H9 (cell line): Measurements from ENCODE around the gene IPO13. TPM values are rescaled to one million over a fixed set of nuclear protein-coding genes. Genes with fewer than 3 reads are reported as not detected.

ENCODE experiments used
- DNase-seq: peaks from one replicate; pipeline ENCODE4 v3.0.0-alpha.2; 2017
- H2AFZ ChIP-seq: one replicate; pipeline ENCODE4 v1.6.1; 2013; ENCODE audit warnings: mild to moderate bottlenecking, low read length, control low read depth, moderate library complexity
- H2AK5ac ChIP-seq: 2 replicates; pipeline ENCODE4 v1.6.1; 2013; ENCODE audit warnings: low read length, control low read depth, mixed read lengths; ENCODE audit not compliant: insufficient read length
- H2BK120ac ChIP-seq: one replicate; pipeline ENCODE4 v1.6.1; 2013; ENCODE audit warnings: low read depth, mild to moderate bottlenecking, low read length, control low read depth, inconsistent platforms; ENCODE audit not compliant: poor library complexity, severe bottlenecking
- H2BK12ac ChIP-seq: 2 replicates; pipeline ENCODE4 v1.6.1; 2013; ENCODE audit warnings: low read length, control low read depth, mixed read lengths, low read depth; ENCODE audit not compliant: insufficient read length
- H2BK15ac ChIP-seq: 2 replicates; pipeline ENCODE4 v1.6.1; 2013; ENCODE audit warnings: low read depth, low read length, control low read depth
- H2BK20ac ChIP-seq: one replicate; pipeline ENCODE4 v1.6.1; 2013; ENCODE audit warnings: low read depth, mild to moderate bottlenecking, low read length, control low read depth, inconsistent platforms; ENCODE audit not compliant: poor library complexity, severe bottlenecking
- H2BK5ac ChIP-seq: 2 replicates; pipeline ENCODE4 v1.6.1; 2013; ENCODE audit warnings: low read length, control low read depth, mixed read lengths; ENCODE audit not compliant: insufficient read length
- H3K14ac ChIP-seq: 2 replicates; pipeline ENCODE4 v1.6.1; 2013; ENCODE audit warnings: low read length, control low read depth; ENCODE audit not compliant: insufficient read depth
- H3K18ac ChIP-seq: 2 replicates; pipeline ENCODE4 v1.6.1; 2013; ENCODE audit warnings: low read depth, mild to moderate bottlenecking, mixed read lengths, low read length, control low read depth; ENCODE audit not compliant: insufficient read length
- H3K23ac ChIP-seq: 2 replicates; pipeline ENCODE4 v1.6.1; 2013; ENCODE audit warnings: low read length, control low read depth, mixed read lengths, low read depth; ENCODE audit not compliant: insufficient read length
- H3K23me2 ChIP-seq: 2 replicates; pipeline ENCODE4 v1.6.1; 2013; ENCODE audit warnings: low read depth, mild to moderate bottlenecking, mixed read lengths, low read length, control low read depth; ENCODE audit not compliant: insufficient read length, poor library complexity, severe bottlenecking
- H3K27ac ChIP-seq: 2 replicates; pipeline ENCODE4 v1.5.1; 2013; ENCODE audit warnings: low read length, control low read depth, mixed read lengths, low read depth; ENCODE audit not compliant: insufficient read length
- H3K27me3 ChIP-seq: 2 replicates; pipeline ENCODE4 v1.6.1; 2013; ENCODE audit warnings: low read length, control low read depth, inconsistent platforms; ENCODE audit not compliant: insufficient read depth
- H3K4ac ChIP-seq: 2 replicates; pipeline ENCODE4 v1.6.1; 2013; ENCODE audit warnings: low read depth, mild to moderate bottlenecking, control low read depth, inconsistent platforms, low read length, moderate library complexity
- H3K4me1 ChIP-seq: 2 replicates; pipeline ENCODE4 v1.6.1; 2013; ENCODE audit warnings: low read length, control low read depth, inconsistent platforms; ENCODE audit not compliant: insufficient read depth
- H3K4me2 ChIP-seq: 2 replicates; pipeline ENCODE4 v1.6.1; 2013; ENCODE audit warnings: low read length, control low read depth, mixed read lengths; ENCODE audit not compliant: insufficient read length, insufficient read depth
- H3K56ac ChIP-seq: 2 replicates; pipeline ENCODE4 v1.6.1; 2013; ENCODE audit warnings: low read depth, mild to moderate bottlenecking, mixed read lengths, low read length, control low read depth; ENCODE audit not compliant: insufficient read length
- H3K79me1 ChIP-seq: 2 replicates; pipeline ENCODE4 v1.6.1; 2013; ENCODE audit warnings: low read depth, mild to moderate bottlenecking, moderate library complexity, low read length, control low read depth, inconsistent platforms; ENCODE audit not compliant: insufficient read depth, poor library complexity, severe bottlenecking
- H3K79me2 ChIP-seq: 2 replicates; pipeline ENCODE4 v1.6.1; 2013; ENCODE audit warnings: low read length, control low read depth, inconsistent platforms; ENCODE audit not compliant: insufficient read depth
- H3K9ac ChIP-seq: 2 replicates; pipeline ENCODE4 v1.6.1; 2013; ENCODE audit warnings: low read length, control low read depth, mixed read lengths; ENCODE audit not compliant: insufficient read length; ENCODE audit errors: extremely low read depth
- H3K9me3 ChIP-seq: one replicate; pipeline ENCODE4 v1.6.1; 2013; ENCODE audit warnings: low read depth, low read length, inconsistent platforms; ENCODE audit not compliant: control insufficient read depth
- H3T11ph ChIP-seq: one replicate; pipeline ENCODE4 v1.6.1; 2013; ENCODE audit warnings: mild to moderate bottlenecking, low read length, control low read depth, inconsistent platforms
- H4K20me1 ChIP-seq: one replicate; pipeline ENCODE4 v1.6.1; 2013; ENCODE audit not compliant: control insufficient read depth, insufficient read length, insufficient read depth
- H4K5ac ChIP-seq: 2 replicates; pipeline ENCODE4 v1.6.1; 2013; ENCODE audit warnings: low read depth, mild to moderate bottlenecking, mixed read lengths, low read length, control low read depth; ENCODE audit not compliant: insufficient read length
- H4K8ac ChIP-seq: replicated peaks from 2 replicates; pipeline ENCODE4 v1.6.1; 2013; ENCODE audit warnings: low read length, control low read depth, mixed read lengths, low read depth; ENCODE audit not compliant: insufficient read length
- H4K91ac ChIP-seq: 2 replicates; pipeline ENCODE4 v1.6.1; 2013; ENCODE audit warnings: low read depth, mild to moderate bottlenecking, moderate library complexity, mixed read lengths, low read length, control low read depth; ENCODE audit not compliant: insufficient read length
- H3K27ac Mint-ChIP-seq, 3 experiments: 2 replicates in 2 of 3; 3 replicates in 1 of 3; pipeline ENCODE4 v1.8.0; 2020 to 2021; ENCODE audit warnings: mixed read lengths in 3 of 3, mild to moderate bottlenecking in 1 of 3, moderate library complexity in 1 of 3
- H3K27me3 Mint-ChIP-seq: 2 replicates; pipeline ENCODE4 v1.8.0; 2021; ENCODE audit warnings: low read depth, mild to moderate bottlenecking, moderate library complexity, mixed read lengths
- H3K36me3 Mint-ChIP-seq, 3 experiments: 2 replicates in 2 of 3; 3 replicates in 1 of 3; pipeline ENCODE4 v1.8.0; 2020 to 2021; ENCODE audit warnings: low read depth in 3 of 3, mixed read lengths in 3 of 3; ENCODE audit not compliant: insufficient read depth in 1 of 3
- H3K4me1 Mint-ChIP-seq, 2 experiments: 2 replicates each; pipeline ENCODE4 v1.8.0; 2020; ENCODE audit warnings: mixed read lengths in 2 of 2
- H3K4me3 Mint-ChIP-seq, 2 experiments: 2 replicates in 1 of 2; 3 replicates in 1 of 2; pipeline ENCODE4 v1.8.0; 2020 to 2021; ENCODE audit warnings: mild to moderate bottlenecking in 2 of 2, mixed read lengths in 2 of 2, moderate library complexity in 1 of 2
- H3K9me3 Mint-ChIP-seq, 2 experiments: 2 replicates in 1 of 2; 3 replicates in 1 of 2; pipeline ENCODE4 v1.8.0; 2020; ENCODE audit warnings: mild to moderate bottlenecking in 2 of 2, mixed read lengths in 2 of 2, moderate library complexity in 1 of 2
- CTCF ChIP-seq: fragments of 200-600 bp; sonication (generic); conservative IDR thresholded peaks from 3 replicates; pipeline ENCODE4 v1.8.0; 2021; ENCODE audit warnings: antibody characterized with exemption, mild to moderate bottlenecking
- WGBS: extraction: QIAGEN DNeasy Blood & Tissue Kit; methylation state at CpG from one replicate; pipeline ENCODE4 v1.1.7; 2013; ENCODE audit warnings: missing lambda C conversion rate, low lambda C conversion rate, mixed read lengths; ENCODE audit not compliant: insufficient read length; ENCODE audit errors: extremely low coverage; 5-methylcytosine and 5-hydroxymethylcytosine counted together
- total RNA-seq: library from RNA; stranded (reverse); gene quantifications from 2 replicates; pipeline ENCODE4 v1.2.1, GENCODE V29; 2021

Gene IPO13
- total RNA-seq, 1 experiment from 2014 or later = 24.5 TPM

DNA sequence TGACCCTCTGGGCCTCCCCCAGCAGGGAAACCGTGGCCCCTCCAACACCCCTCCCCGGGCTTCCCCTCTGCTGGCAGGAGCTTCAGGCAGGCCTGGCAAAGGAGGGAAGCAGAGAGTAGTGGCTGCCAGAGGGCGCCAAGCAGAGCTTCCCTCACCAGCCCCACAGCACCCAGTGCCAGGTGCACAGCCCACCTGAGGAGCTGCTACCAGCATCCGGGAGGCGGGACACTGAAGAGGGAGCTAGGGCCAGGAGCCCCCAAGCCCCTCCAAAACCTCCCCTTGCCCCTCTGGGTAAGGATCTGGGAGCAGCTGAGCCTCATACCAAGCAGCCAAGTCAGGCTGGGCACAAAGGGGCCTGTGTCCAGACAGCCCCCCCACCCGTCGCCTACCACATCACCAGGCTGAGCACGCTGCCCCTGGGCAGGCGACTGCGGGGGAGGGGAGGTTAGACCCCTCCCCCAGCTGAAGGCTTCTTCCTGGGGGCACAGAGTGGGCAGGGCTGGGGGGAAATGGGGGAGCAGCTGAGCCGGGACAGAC lies 64.3 kb downstream of the IPO13 start:
- H3K9me3 Mint-ChIP-seq = no peaks in the 10 kb centered on the region
- Histone ChIP-seq H4K5ac (no peak overlapping the region), H3K4ac (no peak overlapping the region), H3K23ac (no peak overlapping the region), H3K9ac (no peak overlapping the region), H3K4me1 (peaks cover 3% of the 10 kb centered on the region; the same call in 1 of the 2 replicates), H2BK5ac (no peak overlapping the region), H2BK120ac (no peak overlapping the region), H3K9me3 (no peaks in the 10 kb centered on the region), H2BK15ac (no peak overlapping the region), H4K91ac (no peak overlapping the region), H3K79me1 (no peaks in the 10 kb centered on the region), H2AK5ac (no peak overlapping the region), H2BK20ac (no peak overlapping the region), H2AFZ (no peak overlapping the region), H3K27me3 (no peaks in the 10 kb centered on the region), H3K4me2 (no peak overlapping the region), H3K56ac (no peak overlapping the region), H3K27ac (no peak overlapping the region), H2BK12ac (no peak overlapping the region), H3K18ac (no peak overlapping the region), H3K14ac (no peak overlapping the region), H4K8ac (no peak overlapping the region), H4K20me1 (no peaks in the 10 kb centered on the region), H3K79me2 (no peaks in the 10 kb centered on the region), H3K23me2 (no peaks in the 10 kb centered on the region), H3T11ph (no peak overlapping the region)
- peaks cover 12 to 19% of the 10 kb centered on the region in 2 experiments for H3K4me1 Mint-ChIP-seq
- no peak overlapping the region for H3K4me3 Mint-ChIP-seq
- peaks cover 11 to 23% (median 19%) of the 10 kb centered on the region in 3 experiments; a peak in 6 of 7 replicates for H3K36me3 Mint-ChIP-seq
- no peak overlapping the region; a peak in 1 of 7 replicates for H3K27ac Mint-ChIP-seq
- no peaks in the 10 kb centered on the region; the same call in 1 of the 2 replicates for H3K27me3 Mint-ChIP-seq
- no peak for DNase-seq
- TF ChIP-seq CTCF = no peak
- WGBS = no CpG with 5 or more reads among the region's 11 CpGs
